Epidermal melanocyte (primary cell): ENCODE data around the gene UBE3A.
"Not testable (repeated sequence)": the region's sequence is repeated elsewhere in the genome, so short reads cannot be mapped to it uniquely, and the experiment has no call there.

Experiments used
- DNase-seq: peaks from one replicate; pipeline ENCODE4 v3.0.0; 2011; ENCODE audit warnings: low spot score; ENCODE audit not compliant: insufficient read length

UBE3A gene

GRCh38 chr15:25439369-25439836, 579 bp upstream of the UBE3A start:
- no peak for DNase-seq

GRCh38 chr15:25437777-25438600, 835 bp downstream of the UBE3A start:
- DNase-seq, result no peak

GRCh38 chr15:25436707-25437106, 2.1 kb downstream of the UBE3A start:
- DNase-seq, result no peak

GRCh38 chr15:25435474-25436243, 3.2 kb downstream of the UBE3A start:
- no peak for DNase-seq

GRCh38 chr15:25433118-25433865, 5.5 kb downstream of the UBE3A start:
- no peak for DNase-seq

- DNase-seq, result no peak
These were observed 6.8 kb downstream of the UBE3A start for GRCh38 chr15:25431836-25432561.

GRCh38 chr15:25427861-25428260, 11.0 kb downstream of the UBE3A start:
- no peak for DNase-seq

GRCh38 chr15:25426896-25427610, 11.8 kb downstream of the UBE3A start:
- no peak for DNase-seq

GRCh38 chr15:25424073-25424472, 14.8 kb downstream of the UBE3A start:
- no peak for DNase-seq

GRCh38 chr15:25422021-25422420, 16.8 kb downstream of the UBE3A start:
- no peak for DNase-seq

GRCh38 chr15:25418202-25418601, 20.6 kb downstream of the UBE3A start:
- DNase-seq, result no peak

GRCh38 chr15:25417604-25418003, 21.2 kb downstream of the UBE3A start:
- no peak for DNase-seq

GRCh38 chr15:25416693-25417092, 22.1 kb downstream of the UBE3A start:
- no peak for DNase-seq

- no peak for DNase-seq
These were observed 23.1 kb downstream of the UBE3A start for GRCh38 chr15:25415707-25416106.

- no peak for DNase-seq
These were observed 23.6 kb downstream of the UBE3A start for GRCh38 chr15:25415217-25415616.

- no peak for DNase-seq
These were observed 28.2 kb downstream of the UBE3A start for GRCh38 chr15:25410649-25411048.

- not testable (repeated sequence) for DNase-seq
These were observed 29.1 kb downstream of the UBE3A start for GRCh38 chr15:25409731-25410130.

- no peak for DNase-seq
These were observed 29.9 kb downstream of the UBE3A start for GRCh38 chr15:25408929-25409328.

- DNase-seq, result no peak
These were observed 30.4 kb downstream of the UBE3A start for GRCh38 chr15:25408428-25408827.

- DNase-seq, result no peak
These were observed 30.9 kb downstream of the UBE3A start for GRCh38 chr15:25407950-25408349.
